Ovary (tissue), 9 donors: ENCODE results near the gene PGAM5. TPM values are rescaled to one million over a fixed set of nuclear protein-coding genes. Genes with fewer than 3 reads are reported as not detected.

ENCODE experiments used
- DNase-seq, 5 donors: peaks; one replicate each; pipeline ENCODE4 v3.0.0-alpha.2; 2019 to 2020
- H3K27ac ChIP-seq, 2 donors: fragments of 200-600 bp; one replicate each; pipeline versions ENCODE4 v1.5.1 to v1.8.0; 2019 to 2022
- H3K27me3 ChIP-seq: fragments of 200-600 bp; one replicate; pipeline ENCODE4 v1.8.0; 2022
- H3K36me3 ChIP-seq: fragments of 200-600 bp; sonication (generic); one replicate; pipeline ENCODE4 v1.5.1; 2019
- H3K4me1 ChIP-seq: one replicate; pipeline ENCODE4 v1.8.1; 2013; ENCODE audit warnings: mild to moderate bottlenecking, moderate library complexity; ENCODE audit not compliant: insufficient read depth
- H3K4me3 ChIP-seq: fragments of 200-600 bp; sonication (generic); one replicate; pipeline ENCODE4 v1.5.1; 2017
- H3K9me3 ChIP-seq, 2 donors: fragments of 200-600 bp in 1 of 2; sonication (generic) in 1 of 2; one replicate each; pipeline versions ENCODE4 v1.5.1 to v1.8.1; 2013 to 2019; ENCODE audit warnings: mild to moderate bottlenecking in 1 of 2, moderate library complexity in 1 of 2
- EP300 ChIP-seq: sonication (generic); formaldehyde crosslinking; IDR thresholded peaks from one replicate; pipeline ENCODE4 v1.6.1; 2017; ENCODE audit warnings: antibody characterized with exemption
- POLR2A ChIP-seq: fragments of 450-650 bp; IDR thresholded peaks from one replicate; pipeline ENCODE4 v1.6.1; 2017; ENCODE audit warnings: antibody characterized with exemption, mild to moderate bottlenecking, moderate library complexity
- WGBS, 3 donors: extraction: QIAGEN DNeasy Blood & Tissue Kit in 1 of 3; methylation state at CpG; one replicate each; pipeline versions ENCODE4 v1.1.5 to v1.1.7; 2013 to 2017; 5-methylcytosine and 5-hydroxymethylcytosine counted together
- intact Hi-C, 4 donors: fragments of 100-400 bp; cut with DNase I; formaldehyde crosslinking; loops; one replicate each; pipeline versions ENCODE4 v1.11.0 to v1.15.1; 2022 to 2023
- polyA plus RNA-seq, 2 donors: library from polyadenylated mRNA; stranded (reverse); fragments of 200-250 nt in 1 of 2; fragments of 350-450 nt in 1 of 2; fragmentation: Illumina TruSeq in 1 of 2; extraction: RNeasy Lipid Tissue Mini Kit (QIAGEN cat#74804) in 1 of 2; gene quantifications; one replicate each; pipeline ENCODE4 v1.2.3, GENCODE V29; 2013 to 2014
- total RNA-seq, 7 donors: library from RNA; depleted of rRNA in 2 of 7; stranded (reverse); fragments of >200 nt in 2 of 7; fragmentation: NEBNext Ultra II Directional in 3 of 7; extraction: Animal tissue kit (Norgen Biotek cat#: 25700) in 3 of 7; gene quantifications; one replicate each; pipeline versions ENCODE4 v1.1.0 to v1.2.4, GENCODE V29; 2016 to 2023
- TF ChIP-seq, protein P1 (sequence below), 3 donors: fragments of 450-650 bp in 2 of 3; fragments of 200-600 bp in 1 of 3; IDR thresholded peaks; one replicate each; pipeline versions ENCODE4 v1.5.1 to v1.8.0; 2016 to 2022; ENCODE audit warnings: antibody characterized with exemption in 3 of 3, mild to moderate bottlenecking in 1 of 3
- donor health status: DM: no; HTN: no; CAD: no; lungs with moderate emphysema.
- donor health status: DM: no; HTN: no; CAD: no.
- donor health status: Bipolar disorder and iron deficiency.
- donor health status: DM: yes; HTN: yes; CAD: no.
- donor health status: DM: no; HTN: no; CAD: no.
- donor health status: DM: yes; HTN: yes; CAD: no.

PGAM5 gene
- total and polyA plus RNA-seq, 9 donors: 8.0 to 33.9 (median 18.9) TPM

DNA sequence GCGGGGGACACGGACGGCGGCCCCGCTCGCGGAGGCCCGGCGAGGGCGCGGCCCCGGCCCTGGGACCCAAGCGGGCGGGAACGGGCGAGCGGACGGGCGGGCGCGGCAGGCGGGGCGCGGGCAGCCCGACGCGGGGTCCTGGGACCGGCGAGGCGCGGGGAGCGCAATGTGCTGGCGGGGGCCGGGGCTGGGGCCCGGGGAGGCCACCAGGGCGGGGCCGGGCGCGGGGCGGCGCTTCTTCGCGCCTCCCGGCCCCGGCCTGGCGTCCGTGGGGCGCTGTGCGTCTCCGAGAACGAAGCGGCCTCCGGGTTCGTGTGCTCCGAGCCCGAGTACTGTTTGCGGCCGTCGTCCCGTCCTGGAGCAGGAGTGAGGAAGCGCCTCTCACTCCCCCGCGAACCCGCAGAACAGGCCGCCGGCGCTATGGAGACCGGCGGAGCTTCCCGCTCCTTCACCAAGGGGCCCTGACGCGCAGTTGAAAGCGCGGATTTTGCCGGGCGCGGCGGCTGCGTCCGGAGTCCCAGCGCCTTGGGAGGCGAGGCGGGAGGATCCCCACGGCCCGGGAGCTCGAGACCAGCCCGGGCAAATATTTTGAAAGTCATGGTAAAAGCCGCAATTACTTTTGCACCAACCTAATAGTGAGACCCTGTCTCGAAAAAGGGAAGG, 51.4 kb downstream of the PGAM5 start:
- peak; percentile 83 to 92 (median 87) for DNase-seq
- TF ChIP-seq EP300 (no peak), POLR2A (peak; percentile 31)
- TF ChIP-seq, protein P1, sequence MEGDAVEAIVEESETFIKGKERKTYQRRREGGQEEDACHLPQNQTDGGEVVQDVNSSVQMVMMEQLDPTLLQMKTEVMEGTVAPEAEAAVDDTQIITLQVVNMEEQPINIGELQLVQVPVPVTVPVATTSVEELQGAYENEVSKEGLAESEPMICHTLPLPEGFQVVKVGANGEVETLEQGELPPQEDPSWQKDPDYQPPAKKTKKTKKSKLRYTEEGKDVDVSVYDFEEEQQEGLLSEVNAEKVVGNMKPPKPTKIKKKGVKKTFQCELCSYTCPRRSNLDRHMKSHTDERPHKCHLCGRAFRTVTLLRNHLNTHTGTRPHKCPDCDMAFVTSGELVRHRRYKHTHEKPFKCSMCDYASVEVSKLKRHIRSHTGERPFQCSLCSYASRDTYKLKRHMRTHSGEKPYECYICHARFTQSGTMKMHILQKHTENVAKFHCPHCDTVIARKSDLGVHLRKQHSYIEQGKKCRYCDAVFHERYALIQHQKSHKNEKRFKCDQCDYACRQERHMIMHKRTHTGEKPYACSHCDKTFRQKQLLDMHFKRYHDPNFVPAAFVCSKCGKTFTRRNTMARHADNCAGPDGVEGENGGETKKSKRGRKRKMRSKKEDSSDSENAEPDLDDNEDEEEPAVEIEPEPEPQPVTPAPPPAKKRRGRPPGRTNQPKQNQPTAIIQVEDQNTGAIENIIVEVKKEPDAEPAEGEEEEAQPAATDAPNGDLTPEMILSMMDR (IDR thresholded peaks at IDR 0.05): peak in 2 of 3 donors; percentile 22 to 49

DNA sequence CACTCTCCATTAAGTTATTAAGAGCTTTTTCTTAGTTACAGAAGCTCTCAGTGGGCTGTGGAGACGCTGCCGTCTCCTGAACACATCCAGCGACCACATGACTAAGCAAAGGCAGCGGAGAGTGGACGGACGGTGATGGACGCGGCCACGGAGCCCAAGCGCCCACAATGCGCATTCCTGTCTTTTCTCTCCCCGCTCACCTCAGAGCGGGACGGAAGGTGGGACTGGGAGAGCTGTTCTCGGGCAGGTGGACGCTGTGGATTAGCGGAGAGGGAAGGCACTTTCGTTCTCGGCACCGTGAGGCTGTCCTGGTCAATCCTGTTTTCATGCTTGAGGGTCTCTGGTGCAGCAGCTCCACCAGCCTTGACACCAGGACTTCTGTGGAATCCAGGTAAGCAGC, 53.6 kb downstream of the PGAM5 start:
- Histone ChIP-seq H3K27ac (no peak overlapping the region), H3K27me3 (no peaks in the 10 kb centered on the region), H3K9me3 (no peaks in the 10 kb centered on the region), H3K36me3 (no peaks in the 10 kb centered on the region), H3K4me3 (no peak overlapping the region), H3K4me1 (peaks cover 13% of the 10 kb centered on the region)
- WGBS, 3 donors: 93 to 97% (median 96%) methylated on average over 20 of the region's 20 CpGs
- TF ChIP-seq, protein P1 (IDR thresholded peaks at IDR 0.05): no peak
- TF ChIP-seq POLR2A (no peak), EP300 (no peak)
- no peak for DNase-seq
- intact Hi-C loops: no loop called here

More for the DNA sequence above, 51.4 kb downstream of the PGAM5 start:
- peak overlapping the region; percentile 70 to 84 for H3K27ac ChIP-seq
- H3K4me3 ChIP-seq: peak overlapping the region; percentile 78
- H3K27me3 ChIP-seq: no peaks in the 10 kb centered on the region
- WGBS, 3 donors: 0 to 1% (median 0%) methylated on average over 44 to 89 of the region's 89 CpGs
- intact Hi-C loops: no loop called here
- H3K4me1 ChIP-seq: peaks cover 10% of the 10 kb centered on the region
- no peaks in the 10 kb centered on the region for H3K9me3 ChIP-seq
- H3K36me3 ChIP-seq: no peaks in the 10 kb centered on the region

DNA sequence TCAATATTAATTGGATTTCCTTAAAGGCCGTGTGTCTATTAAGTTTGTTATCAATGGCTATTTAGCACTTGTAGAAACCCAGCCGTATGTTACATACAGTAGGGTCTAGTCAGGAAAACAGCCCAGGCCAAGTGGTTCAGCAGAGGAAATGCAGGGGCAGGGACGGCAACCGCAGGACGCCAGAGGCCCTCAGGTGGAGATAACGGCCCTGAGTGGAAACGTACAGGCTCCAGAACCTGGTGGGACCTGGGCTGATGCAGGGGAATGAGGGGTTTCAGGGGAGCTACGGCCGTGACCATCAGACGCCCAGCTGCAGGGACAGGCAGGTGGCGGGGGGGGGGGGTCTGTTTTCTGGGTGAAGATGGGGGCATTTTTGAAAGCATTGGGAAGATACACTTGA, 54.7 kb downstream of the PGAM5 start:
- H3K4me1 ChIP-seq: peaks cover 10% of the 10 kb centered on the region
- H3K27ac ChIP-seq: no peak overlapping the region
- no peaks in the 10 kb centered on the region for H3K9me3 ChIP-seq
- no peak for TF ChIP-seq POLR2A
- DNase-seq: no peak
- H3K27me3 ChIP-seq: no peaks in the 10 kb centered on the region
- WGBS, 3 donors: 72 to 82% (median 73%) methylated on average over 11 of the region's 11 CpGs
- intact Hi-C loops: no loop called here
- no peaks in the 10 kb centered on the region for H3K36me3 ChIP-seq
- no peak overlapping the region for H3K4me3 ChIP-seq

DNA sequence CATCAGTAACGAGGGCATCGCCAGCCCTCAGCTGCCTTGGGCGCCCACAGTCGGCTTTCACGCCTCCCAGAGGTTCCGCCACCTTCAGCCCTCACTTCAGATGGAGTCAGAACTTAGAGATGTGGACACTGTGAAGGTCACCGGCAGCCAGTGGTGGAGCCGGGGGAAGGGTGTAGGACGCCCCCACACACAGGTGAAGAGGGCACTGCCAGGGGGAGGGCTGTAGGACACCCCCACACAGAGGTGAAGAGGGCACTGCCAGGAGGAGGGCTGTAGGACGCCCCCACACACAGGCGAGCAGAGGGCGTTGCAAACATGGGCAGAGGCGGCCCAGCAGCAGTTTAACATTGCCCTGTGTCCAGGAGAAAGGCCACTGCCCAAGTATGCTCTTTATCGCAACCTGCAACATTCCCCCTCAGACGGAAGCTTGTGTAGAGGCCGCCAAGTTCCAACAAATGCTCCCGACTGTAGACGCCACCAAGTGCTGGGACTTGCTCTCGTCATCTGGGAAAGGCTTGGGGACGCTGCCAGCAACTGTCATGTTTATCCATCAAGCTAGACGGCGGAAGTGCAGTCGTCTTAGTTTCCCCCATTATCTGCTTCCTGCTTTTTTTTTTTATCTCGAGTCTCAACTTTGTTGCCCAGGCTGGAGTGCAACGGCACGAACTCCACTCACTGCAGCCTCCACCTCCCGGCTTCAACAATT, 55.9 kb downstream of the PGAM5 start:
- TF ChIP-seq, protein P1 (IDR thresholded peaks at IDR 0.05): no peak
- no peak for TF ChIP-seq EP300
- no peak for TF ChIP-seq POLR2A
- Histone ChIP-seq H3K36me3 (no peaks in the 10 kb centered on the region), H3K27ac (no peak overlapping the region), H3K4me3 (no peak overlapping the region), H3K27me3 (no peaks in the 10 kb centered on the region), H3K4me1 (peaks cover 10% of the 10 kb centered on the region), H3K9me3 (no peaks in the 10 kb centered on the region)
- DNase-seq: no peak
- 41 to 57% (median 42%) methylated on average over 27 of the region's 27 CpGs for WGBS, 3 donors
- intact Hi-C loops: no loop called here
